ENCODE measurements around the gene BCAS3.
"Not testable (repeated sequence)": the region's sequence is repeated elsewhere in the genome, so short reads cannot be mapped to it uniquely, and the experiment has no call there.

The BCAS3 gene

DNA sequence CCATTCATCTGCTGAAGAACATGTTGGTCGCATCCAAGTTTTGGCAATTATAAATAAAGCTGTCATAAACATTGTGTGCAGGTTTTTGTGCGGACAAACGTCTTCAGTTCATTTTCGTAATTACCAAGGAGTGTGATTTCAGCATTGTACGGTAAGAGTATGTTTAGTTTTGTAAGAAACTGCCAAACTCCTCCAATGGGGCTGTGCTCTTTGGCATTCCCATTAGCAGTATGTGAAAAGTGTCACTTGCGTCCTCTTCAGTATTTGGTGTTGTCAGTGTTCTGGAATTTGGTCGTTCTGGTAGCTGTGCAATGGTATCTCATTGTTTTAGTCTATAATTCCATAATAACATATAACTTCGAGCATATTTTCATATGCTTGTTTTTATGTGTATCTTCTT, 120.9 kb downstream of the BCAS3 start:
- no peak for DNase-seq (ENCODE audit: low read depth)

GRCh38 chr17:60802377-60802776, 124.7 kb downstream of the BCAS3 start:
- DNase-seq (ENCODE audit: low read depth), result no peak

DNA sequence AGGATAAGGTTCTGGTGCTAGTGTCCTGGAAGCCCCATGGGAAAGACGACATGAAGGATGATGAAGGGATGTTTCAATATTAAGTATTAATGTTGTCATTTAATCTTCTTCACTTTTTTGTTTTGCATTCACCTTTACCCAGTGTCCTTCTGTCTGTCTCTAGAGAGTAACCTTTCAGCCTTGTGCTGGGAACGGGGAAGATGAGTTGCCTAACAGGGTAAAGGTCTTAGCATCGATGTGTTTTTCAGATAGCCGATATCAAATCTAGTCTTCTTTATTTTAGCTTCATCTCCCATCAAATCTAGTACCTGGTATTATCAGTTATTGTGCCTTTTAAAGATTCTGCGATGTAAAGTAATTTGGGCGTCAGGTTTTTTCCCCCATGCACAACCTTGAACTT, 125.4 kb downstream of the BCAS3 start:
- DNase-seq (ENCODE audit: low read depth), result no peak

DNA sequence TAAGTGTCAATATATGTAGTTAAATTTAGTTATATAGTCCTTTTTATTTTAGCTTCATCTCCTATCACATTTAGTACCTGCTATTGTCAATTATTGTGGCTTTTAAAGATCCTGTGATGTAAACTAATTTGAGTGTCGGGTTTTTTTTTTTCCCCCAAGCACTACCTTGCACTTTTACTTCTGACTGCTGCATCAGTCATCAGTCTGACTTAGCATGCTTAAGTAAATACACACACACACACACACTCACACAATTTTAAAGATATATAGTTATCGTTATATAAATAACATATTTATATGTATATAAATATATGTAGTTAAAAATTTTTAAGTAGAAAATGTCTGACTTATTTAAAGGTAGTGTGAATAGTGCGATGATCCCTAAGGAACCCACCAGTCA, 127.2 kb downstream of the BCAS3 start:
- no peak for DNase-seq (ENCODE audit: low read depth)

DNA sequence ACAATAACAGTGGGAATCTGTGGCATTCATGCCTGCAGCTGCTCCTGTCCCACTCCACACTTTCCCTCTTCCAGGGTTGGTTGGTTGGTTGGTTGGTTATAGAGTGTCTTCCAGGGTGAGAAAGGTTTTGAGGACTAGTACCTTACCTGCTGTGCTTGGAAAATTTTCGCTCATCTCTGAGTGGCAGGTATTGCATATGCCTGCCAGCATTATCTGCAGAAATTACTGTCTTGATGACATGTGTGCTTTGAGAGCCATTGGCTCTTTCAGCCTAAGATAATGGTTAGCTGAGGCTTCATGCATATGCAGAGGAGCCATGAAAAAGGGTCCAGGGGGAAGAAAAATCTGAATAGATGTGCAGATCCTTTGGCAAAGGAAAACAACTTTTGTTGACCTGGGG, 131.8 kb downstream of the BCAS3 start:
- no peak for DNase-seq (ENCODE audit: low read depth)

GRCh38 chr17:60814941-60815340, 137.3 kb downstream of the BCAS3 start:
- DNase-seq (ENCODE audit: low read depth), result not testable (repeated sequence)

DNA sequence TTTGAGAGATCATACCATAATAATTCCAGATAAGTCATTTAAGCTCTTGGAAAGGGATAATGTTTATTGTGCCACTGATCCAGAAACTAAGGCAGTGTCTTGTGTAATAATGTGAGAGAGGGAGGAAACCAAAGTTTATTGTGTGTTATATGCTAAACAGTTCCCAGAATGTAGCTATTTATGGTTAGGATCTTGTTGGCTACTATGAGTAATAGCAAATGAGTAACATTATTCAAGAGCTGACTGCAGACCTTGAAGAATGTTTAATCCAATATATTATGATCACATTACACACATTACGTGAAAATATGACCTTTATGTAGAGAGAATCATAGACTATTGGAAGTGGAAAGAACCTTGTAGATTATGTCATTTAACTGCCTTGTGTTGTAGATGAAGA, 139.5 kb downstream of the BCAS3 start:
- no peak for DNase-seq (ENCODE audit: low read depth)

DNA sequence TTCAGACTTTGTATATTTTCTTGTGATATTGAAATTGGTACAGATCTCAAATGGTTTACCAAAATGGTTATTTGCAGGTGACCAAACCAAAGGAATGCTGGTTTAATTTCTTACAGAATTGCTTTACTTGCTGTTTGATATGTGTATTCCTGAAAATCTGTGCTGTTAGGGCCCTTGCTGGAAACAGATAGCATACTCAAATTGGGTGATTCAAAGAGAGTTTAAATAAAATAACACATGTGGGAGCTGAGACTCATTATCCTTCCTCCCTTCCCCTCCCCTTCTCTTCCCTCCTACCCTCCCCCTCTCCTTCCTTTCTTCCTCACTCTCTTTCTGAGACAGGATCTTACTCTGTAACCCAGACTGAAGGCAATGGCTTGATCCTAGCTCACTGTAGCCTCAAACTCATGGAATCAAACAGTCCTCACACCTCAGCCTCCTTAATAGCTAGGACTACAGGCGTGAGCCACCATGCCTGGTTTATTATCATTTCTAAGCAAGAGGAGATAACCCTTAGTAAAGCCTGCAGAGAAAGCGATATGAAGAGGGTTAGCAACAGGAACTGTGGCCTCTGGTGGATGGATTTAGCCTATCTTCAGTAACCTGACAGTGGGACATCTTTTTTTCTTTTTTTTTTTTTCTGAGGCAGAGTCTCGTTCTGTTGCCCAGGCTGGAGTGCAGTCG, 141.9 kb downstream of the BCAS3 start:
- no peak for DNase-seq (ENCODE audit: low read depth)

DNA sequence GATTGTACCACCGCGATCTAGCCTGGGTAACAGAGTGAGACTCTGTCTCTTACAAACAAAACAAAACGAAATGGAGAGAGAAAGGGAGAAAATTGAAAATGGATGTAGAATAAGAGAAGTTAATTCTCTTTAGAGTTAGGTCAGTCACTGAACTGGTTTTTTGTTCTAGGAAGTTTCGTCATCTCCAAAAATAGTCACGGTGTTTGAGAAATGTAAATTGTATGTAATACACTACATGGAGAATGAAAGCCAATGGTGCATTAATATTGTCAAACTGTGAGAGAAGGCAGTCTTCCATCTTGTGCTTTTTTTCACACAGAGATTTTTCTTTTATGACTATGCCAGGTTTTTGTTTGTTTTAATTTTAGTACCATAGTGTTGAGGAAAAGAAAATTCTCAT, 145.9 kb downstream of the BCAS3 start:
- DNase-seq (ENCODE audit: low read depth), result no peak

DNA sequence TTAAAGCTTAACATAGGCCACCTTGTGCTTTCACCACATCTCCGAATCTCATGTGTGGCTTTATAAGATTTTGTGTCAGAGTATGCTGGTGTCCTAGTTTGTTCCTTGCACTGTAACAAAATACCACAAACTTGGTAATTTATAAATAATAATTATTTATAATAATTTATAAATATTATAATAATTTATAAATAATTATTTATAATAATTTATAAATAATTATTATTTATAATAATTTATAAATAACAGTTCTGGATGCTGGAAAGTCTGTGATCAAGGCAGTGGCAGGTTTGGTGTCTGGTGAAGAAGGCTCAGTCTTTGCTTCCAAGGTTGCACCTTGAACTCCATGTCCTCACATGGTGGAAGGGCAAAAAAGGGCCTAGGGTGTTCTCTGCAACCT, 147.7 kb downstream of the BCAS3 start:
- no peak for DNase-seq (ENCODE audit: low read depth)

GRCh38 chr17:60827943-60828342, 150.3 kb downstream of the BCAS3 start:
- no peak for DNase-seq (ENCODE audit: low read depth)

DNA sequence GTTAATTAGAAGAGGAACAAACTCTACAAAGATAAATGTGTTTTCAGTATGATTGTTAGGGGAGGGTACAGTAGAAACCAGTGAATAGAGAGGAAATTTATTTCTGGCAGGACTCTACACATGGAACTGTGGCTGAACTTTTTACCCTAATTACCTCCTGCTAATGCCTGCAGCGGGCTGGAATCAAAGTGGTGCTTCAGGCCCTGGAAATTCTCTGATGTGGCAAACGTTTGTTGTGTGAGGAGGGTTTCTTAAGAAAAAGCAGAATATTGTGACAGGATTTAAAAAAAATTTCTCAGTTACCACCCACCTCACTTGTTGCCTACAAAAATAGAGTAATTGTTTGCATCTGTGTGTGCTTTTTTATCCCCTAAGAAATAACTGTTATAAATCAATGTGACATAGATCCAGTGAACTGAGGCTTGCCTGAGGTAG, 154.5 kb downstream of the BCAS3 start:
- no peak for DNase-seq (ENCODE audit: low read depth)

DNA sequence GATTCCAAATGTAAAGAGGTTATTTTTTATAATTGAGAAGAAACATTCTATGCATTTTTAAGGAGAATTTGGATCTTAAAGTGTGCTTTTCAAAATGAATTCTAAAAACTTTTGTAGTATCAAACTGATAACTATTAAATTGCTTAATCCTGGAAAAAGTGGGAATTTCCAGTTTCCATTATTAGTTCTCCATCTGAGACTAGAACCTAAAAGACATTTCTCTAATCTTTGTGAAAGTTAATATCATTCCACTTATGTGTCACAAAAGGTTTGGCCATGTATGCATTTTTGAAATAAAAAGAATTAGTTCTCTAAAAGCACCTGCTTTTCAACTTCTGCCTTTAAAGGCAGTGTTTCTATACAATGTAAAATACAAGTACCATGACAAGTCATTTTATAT, 155.0 kb downstream of the BCAS3 start:
- DNase-seq (ENCODE audit: low read depth), result no peak

GRCh38 chr17:60840456-60840855, 162.8 kb downstream of the BCAS3 start:
- no peak for DNase-seq (ENCODE audit: low read depth)

- DNase-seq (ENCODE audit: low read depth), result no peak
These were observed 167.4 kb downstream of the BCAS3 start for GRCh38 chr17:60845012-60845411.

- no peak for DNase-seq (ENCODE audit: low read depth)
These were observed 168.5 kb downstream of the BCAS3 start for GRCh38 chr17:60846175-60846574.

DNA sequence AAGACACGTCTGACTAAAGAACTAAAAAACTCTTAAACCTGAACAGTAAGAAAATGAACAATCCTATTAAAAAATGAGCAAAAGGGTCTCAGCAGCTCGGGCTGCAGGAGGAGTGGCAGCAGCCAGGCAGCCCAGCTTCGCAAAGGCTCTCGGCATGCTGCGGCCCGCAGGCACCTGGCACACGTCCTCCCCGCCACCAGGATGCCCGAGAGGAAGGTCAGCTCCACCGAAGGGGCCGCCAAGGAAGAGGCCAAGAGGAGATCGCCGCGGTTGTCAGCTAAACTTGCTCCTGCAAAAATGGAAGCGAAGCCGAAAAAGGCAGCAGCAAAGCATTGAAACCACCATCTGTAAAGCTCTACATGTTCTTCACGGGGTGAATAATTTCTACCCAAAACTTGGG, 173.5 kb downstream of the BCAS3 start:
- no peak for DNase-seq (ENCODE audit: low read depth)

DNA sequence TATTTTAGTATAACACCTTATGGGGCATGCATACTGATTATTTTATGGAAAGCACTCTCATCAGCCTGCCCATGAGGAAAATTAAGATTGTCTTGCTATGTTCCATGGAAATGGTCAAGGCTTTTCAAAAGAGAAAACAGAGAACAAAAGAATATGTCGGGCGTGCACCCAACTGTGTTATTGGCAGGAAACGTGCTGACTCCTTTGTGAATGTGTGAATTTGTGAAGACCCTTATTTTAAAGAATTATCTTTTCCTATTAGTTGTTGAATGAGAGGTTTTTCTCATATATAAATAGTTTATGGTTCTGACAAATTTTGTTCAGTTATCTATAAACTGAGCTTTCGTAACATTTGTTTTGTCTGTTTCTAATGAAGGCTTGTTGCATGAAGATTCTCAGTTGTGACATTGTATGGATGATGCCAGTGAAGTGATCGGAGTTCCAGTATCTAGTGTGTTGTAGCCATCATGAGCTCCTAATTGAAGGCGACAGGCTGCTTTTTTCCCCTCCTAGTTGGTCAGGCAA, 180.0 kb downstream of the BCAS3 start:
- DNase-seq (ENCODE audit: low read depth), result no peak

GRCh38 chr17:60862482-60862881, 184.8 kb downstream of the BCAS3 start:
- no peak for DNase-seq (ENCODE audit: low read depth)

- no peak for DNase-seq (ENCODE audit: low read depth)
These were observed 186.4 kb downstream of the BCAS3 start for GRCh38 chr17:60863892-60864707.

DNA sequence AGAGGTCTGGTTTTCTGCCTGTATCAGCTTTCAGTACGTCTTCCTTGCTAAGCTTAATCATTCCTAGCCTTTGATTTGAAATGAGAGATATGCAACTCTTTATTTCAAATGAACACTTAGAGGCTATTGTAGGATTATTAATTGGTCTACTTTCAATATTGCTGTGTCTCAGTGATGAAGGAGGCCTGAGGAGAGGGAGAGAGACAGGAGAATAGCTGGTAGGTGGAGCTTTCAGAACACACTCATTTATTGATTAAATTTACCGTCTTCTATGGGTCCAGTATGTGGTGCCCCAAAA, 187.0 kb downstream of the BCAS3 start:
- no peak for DNase-seq (ENCODE audit: low read depth)

- DNase-seq (ENCODE audit: low read depth), result no peak
These were observed 197.1 kb downstream of the BCAS3 start for GRCh38 chr17:60874772-60875171.

GRCh38 chr17:60886731-60887613, 209.3 kb downstream of the BCAS3 start:
- DNase-seq (ENCODE audit: low read depth), result not testable (repeated sequence)

All from activated T-helper 9 cell treated with anti-CD3 and anti-CD28 coated beads, Interleukin-2, amount 50 U/mL, for 16 hours (primary cell).